ENCODE data around the gene ZFYVE19.

ZFYVE19 gene

DNA sequence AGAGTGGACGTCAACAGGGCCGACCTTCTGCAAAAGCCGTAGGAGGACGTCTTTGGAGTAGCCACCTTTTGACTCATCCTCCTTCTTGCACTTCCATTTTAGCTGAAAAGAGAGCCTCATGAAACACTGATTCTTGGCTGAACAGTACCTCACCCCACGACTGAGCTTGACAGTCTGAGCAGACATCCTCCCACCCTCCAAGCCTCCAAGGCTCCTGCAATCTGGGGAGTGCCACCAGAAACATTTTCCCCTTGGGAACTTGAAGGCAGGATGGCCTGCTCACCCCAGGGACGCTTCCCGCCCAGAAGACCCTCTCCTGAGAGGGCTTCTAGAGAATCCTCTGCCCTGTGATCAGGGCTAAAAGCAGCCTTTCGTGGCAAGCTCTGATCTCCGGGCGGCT, 31.9 kb upstream of the ZFYVE19 start:
- in situ Hi-C loops (cut with HindIII; ENCODE audit: low sequenced_read_pairs), result no loop called here

DNA sequence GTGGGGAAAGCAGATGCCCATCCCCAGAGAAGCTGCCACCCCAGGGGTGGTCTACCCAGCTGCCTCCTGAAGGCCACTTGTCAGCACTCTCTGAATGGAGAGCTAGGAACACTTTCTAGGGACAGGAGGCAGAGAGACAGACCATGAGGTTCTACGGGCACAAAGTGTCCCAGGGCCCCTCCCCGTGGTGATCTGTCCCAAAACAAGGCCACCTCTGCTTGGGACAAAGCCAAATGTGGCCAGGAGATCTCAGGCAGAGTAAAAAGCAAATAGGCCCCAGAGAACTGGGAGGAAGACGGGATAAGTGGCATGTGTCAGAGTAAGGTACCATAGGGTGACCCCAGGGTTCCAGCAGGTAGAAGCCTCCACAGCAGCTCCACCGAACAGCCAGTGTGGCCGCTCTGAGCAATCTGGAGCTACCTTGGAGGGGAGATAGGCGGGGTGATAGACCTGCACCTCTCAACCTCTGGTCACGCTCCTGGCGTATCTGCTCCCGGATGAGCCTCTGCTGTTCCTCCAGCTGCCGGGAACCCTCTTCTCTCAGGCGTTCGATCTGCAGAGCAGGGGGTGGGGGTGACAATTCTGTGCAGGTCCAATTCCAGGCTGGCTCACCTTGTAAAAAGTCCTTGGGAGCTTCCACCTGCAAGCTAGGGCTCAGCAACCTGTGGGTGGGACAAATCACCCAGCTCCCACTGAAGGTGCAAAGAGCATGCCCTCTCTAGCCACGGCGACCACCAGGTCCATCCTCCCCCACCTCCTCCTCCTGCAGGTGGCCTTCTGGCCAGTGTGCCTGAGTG, 31.0 kb upstream of the ZFYVE19 start:
- in situ Hi-C loops (cut with HindIII; ENCODE audit: low sequenced_read_pairs), result no loop called here

DNA sequence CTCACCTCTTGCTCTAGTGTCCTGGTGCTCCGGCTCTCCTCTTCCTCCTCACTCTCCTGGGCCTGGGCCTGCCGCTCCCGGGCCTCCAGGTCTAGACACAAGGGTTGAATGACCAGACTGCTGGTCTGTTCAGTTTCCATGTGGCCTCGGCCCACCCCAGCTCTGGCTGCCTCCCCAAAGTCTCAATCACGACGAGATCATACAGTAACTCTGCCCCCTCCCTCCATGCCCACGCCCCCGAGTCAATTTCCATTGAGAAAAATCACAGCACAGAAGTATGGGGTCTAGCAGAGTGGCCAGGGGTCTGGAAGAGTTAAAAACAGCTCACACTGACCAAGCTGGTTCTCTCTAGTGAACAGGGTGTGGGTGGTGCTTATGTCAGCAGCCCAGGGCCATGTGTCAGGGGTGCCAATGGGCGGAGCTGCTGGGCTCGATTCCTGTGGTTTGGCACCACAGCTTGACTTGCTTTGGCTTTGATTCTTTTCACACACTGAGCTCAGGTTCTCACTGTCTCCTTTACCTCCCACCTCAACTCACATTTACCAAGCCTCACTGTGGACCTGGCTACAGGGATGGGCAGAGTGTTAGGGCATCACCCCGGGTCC, 30.2 kb upstream of the ZFYVE19 start:
- in situ Hi-C loops (cut with HindIII; ENCODE audit: low sequenced_read_pairs), result no loop called here

DNA sequence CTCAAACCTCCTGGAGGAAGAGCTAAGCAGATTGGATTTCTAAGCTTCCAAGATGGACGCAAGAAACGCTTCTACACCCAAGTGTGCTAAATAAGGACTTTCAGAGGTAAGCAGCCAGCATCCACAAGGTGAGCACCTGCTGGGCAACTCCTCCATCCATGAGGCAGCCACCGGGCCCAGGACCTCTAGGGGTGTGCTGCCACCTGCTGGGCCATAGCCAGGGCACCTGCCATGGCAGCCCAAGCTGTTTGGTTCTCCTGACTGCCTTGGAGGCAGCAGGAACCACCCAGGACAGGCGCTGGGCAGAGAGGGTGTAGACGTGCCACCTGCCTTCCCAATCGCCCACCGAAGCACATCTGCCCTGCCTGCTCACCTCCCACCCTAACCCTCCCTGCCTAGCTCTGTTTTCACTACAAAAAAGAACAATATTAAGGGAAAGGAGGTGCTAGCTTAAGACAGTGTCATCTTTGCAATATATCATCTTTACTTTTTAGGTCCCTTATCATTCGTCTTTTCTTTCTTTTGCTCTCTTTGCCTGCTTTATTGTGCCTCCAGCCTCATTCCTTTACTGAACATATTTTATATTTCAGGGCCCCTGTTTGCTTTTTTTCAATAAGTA, 24.2 kb upstream of the ZFYVE19 start:
- in situ Hi-C loops (cut with HindIII; ENCODE audit: low sequenced_read_pairs), result no loop called here

DNA sequence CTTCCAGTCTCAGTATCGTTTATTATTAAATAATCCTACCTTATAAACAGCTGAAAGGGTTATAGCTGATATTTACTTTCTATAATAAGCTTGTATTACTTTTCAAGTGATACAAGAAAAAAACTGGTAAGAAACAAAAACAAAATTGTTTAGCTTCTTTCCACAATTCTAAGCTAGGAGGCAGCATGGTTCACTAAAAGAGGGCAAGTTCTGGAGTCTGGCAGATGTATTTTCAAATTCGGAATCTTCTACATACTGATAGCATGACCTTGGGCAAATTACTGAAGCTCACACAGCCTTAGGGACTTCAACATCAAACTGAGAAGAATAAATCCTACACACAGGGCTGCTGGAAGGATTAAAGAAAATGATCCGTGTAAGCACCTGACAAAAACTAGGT, 21.7 kb upstream of the ZFYVE19 start:
- in situ Hi-C loops (cut with HindIII; ENCODE audit: low sequenced_read_pairs), result loop anchor here (5.0 kb wide), 1 partner anchor 102 kb away; no protein-coding TSS in a partner anchor

DNA sequence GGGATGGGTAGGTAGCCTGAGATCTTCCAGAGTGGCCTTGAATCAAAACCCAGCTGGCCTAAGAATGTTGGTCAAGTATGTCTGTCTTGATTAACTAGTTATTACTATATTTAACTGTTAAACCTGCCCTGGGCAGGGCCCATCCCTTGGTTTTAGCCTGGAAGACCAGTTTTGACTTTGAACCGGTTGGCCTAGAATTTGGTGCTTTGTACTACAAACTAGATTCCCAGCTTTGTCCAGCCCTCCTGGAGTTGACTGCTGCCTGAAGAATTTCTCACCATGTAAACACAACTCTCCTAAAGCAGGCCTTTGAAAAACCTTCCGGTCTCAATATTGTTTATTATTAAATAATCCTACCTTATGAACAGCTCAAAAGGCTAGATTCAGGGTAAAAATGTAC, 21.1 kb upstream of the ZFYVE19 start:
- in situ Hi-C loops (cut with HindIII; ENCODE audit: low sequenced_read_pairs), result loop anchor here (5.0 kb wide), 1 partner anchor 101 kb away; no protein-coding TSS in a partner anchor

DNA sequence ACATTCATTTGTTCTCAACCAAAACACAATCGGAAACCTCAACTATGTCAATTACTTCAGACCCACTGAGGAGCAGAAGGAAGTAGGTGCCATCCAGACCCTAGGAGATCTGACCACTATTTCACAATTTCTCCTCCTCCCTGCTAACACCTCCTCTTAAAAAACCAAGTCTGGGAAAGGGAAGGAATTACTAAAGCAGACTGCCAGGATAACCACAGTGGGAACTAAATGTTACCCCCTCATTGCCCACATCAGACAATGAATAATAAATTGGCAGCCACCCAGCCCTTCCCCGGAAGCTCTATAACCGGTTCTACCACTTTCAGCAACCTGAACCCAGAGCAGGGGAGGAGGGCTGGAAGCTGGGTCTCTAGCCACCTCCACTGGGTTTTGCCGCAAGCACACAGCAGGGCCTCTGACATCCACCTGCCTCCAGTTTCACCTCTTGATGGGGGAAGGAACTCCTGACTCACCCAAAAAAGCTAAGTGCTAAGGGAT, 19.5 kb upstream of the ZFYVE19 start:
- in situ Hi-C loops (cut with HindIII; ENCODE audit: low sequenced_read_pairs), result loop anchor here (5.0 kb wide), 1 partner anchor 100 kb away; no protein-coding TSS in a partner anchor

DNA sequence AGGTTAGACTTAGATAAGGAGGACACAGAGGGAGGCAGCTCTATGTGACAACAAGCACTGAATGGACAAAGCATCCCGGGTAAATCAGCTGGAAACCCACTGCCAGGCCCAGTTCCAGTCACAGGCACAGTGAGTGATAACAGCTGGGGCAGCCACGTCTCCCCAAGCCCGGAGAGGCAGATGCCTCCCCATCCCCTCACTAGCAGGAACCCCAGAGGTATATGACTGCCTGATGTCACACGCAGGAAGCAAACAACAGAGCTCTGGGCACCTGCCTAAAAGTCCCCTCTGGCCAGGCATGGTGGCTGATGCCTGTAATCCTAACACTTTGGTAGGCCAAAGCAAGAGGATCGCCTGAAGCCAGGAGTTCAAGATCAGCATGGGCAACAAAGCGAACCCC, 18.9 kb upstream of the ZFYVE19 start:
- in situ Hi-C loops (cut with HindIII; ENCODE audit: low sequenced_read_pairs), result loop anchor here (5.0 kb wide), 1 partner anchor 99 kb away; no protein-coding TSS in a partner anchor

DNA sequence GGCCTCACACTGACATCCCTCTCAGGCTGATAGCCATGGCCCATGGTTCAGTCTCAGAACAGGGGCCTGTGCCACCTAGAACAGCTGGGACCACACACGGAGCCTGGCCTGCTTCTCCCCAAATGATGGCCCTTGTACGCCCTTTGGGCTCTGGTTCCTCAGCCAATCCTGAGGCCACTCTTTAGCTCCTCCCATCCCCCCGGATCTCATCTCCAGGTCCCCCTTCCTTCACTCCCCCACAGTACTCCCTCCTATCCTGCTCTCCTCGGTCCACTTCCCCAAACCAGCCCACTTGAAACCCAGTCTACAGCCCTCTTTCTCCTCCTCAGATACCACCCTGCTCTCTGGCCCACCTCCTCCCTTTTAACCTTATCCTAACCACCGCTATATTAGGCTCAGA, 17.8 kb upstream of the ZFYVE19 start:
- in situ Hi-C loops (cut with HindIII; ENCODE audit: low sequenced_read_pairs), result loop anchor here (5.0 kb wide), 1 partner anchor 98 kb away; no protein-coding TSS in a partner anchor

DNA sequence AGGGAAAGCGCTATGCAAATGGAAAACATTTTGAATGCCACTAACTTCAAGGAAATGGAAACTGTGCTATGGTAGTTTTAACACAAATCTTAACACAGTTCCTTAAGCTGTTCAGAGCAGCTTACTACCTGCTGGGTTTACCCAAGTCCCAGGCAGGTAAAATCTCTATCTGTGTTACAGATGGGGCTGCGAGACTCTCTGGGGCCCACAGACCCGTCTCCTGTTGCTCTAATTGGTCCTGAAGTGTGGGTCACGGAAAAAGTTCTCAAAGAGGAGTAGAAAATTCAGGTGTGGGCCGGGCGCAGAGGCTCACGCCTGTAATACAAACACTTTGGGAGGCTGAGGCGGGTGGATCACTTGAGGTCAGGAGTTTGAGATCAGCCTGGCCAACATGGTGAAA, 16.9 kb upstream of the ZFYVE19 start:
- in situ Hi-C loops (cut with HindIII; ENCODE audit: low sequenced_read_pairs), result loop anchor here (5.0 kb wide), 1 partner anchor 97 kb away; no protein-coding TSS in a partner anchor

DNA sequence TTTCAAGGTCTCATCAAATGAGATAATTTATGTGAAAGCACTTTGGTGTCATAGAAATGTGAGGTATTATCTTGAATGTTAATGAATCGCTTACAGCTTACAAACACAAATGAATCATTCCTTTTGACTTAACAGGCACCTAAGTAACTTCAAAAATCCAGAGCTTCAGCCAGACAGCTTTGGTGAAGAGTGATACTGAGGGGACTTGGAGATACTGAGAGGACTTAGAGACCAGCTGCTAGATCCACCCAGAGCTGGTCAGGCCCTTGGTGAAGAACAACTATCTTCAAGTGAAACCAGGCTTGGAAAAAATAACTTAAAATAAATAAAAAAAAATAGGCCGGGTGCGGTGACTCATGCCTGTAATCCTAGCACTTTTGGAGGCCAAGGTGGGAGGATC, 16.2 kb upstream of the ZFYVE19 start:
- in situ Hi-C loops (cut with HindIII; ENCODE audit: low sequenced_read_pairs), result no loop called here

DNA sequence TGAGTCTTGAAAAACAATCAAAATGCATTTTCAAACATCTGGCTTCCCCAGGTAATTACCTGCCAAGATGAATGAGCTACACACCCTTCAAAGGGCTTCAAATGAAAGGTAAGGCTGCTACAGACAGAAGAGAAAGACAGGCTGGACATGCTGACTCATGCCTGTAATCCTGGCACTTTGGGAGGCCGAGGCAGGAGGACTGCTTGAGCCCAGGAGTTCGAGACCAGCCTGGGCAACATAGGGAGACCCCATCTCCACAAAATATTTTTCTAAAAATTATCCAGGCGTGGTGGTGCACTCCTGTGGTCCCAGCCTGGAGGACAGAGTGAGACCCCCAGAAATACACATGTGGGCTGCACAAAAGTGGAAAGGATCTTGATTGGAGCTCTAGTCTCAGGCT, 14.5 kb upstream of the ZFYVE19 start:
- in situ Hi-C loops (cut with HindIII; ENCODE audit: low sequenced_read_pairs), result no loop called here

DNA sequence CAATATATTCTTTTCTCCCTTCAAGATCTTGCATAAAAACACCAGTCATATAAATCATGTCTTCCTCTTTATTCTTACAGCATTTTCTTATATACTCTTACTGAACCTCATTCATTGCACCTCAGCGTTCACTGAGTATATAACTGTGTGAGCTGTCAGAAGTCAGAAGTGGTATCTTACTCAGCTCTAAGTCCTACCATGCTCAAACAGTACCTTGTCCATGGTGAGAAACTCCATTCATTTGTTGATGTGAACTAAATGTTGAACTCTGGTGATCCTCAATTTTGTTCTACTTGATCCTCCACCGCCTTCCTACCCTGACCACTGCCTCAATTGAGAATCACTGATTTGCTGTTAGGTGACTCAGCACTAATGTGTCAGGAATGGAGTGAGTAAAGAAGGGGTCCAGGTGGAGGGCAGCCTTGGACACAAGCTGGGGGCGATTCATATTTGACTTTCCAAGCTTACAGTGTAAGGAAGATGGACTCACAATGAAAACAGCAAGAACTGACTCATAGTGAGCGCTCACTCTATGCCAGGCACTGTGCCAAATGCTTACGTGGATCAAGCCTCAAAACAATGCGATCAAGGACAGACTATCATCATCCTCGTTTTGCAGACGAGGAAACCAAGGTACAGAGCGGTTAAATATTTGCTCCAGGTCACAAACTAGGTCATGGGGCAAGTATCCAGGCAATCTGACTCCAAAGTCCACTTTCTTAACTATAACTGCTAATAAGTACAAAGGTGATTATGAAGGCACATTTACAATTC, 13.5 kb upstream of the ZFYVE19 start:
- in situ Hi-C loops (cut with HindIII; ENCODE audit: low sequenced_read_pairs), result no loop called here

DNA sequence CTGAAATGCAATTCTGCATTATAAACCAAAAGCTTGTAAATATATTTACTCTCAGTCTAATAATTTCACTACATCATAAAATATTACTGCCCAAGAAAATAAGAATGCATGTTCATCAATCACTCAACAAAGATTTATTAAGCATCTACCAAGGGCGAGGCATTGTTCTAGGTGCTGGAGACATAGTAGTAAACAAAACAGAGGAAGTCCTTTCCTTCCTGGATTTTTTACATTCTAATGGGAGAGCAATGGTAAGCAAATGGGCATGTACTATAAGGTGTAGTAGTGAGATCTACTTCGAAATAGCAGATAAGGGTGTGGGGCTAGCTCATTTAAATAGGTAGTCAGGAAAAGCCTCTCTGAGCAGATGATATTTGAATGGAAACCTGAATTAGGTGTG, 10.8 kb upstream of the ZFYVE19 start:
- in situ Hi-C loops (cut with HindIII; ENCODE audit: low sequenced_read_pairs), result no loop called here

DNA sequence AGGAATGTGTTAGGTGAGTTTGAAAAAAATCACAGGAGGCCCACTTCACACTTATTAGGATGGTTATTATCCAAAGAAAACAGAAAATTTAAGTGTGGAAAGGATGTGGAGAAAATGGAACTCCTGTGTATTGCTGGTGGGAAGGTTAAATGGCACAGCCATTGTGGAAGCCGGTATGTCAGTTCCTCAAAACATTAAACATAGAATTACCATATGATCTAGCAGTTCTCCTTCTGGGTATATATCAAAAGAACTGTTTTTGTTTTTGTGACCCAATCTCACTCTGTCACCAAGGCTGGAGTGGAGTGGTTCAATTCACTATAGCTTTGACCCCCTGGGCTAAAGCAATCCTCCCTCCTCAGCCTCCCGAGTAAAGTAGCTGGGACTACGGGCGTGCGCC, 10.4 kb upstream of the ZFYVE19 start:
- in situ Hi-C loops (cut with HindIII; ENCODE audit: low sequenced_read_pairs), result no loop called here

DNA sequence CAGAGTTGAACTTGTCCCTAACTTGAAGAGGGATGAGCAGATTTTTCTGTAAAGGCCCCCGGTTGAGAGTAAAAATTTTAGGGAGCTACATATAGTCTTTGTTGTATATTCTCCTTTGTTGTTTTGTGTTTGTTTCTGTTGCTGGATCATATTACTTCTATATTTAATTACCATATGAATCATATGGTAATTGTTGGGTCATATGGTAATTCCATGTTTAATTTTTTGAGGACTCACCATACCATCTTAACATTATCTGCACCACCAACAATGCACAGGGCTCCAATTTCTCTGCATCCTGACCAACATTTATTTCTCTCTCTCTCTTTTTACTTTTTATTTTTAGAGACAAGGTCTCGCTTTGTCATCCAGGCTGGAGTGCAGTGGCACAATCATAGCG, 7.4 kb upstream of the ZFYVE19 start:
- in situ Hi-C loops (cut with HindIII; ENCODE audit: low sequenced_read_pairs), result no loop called here

DNA sequence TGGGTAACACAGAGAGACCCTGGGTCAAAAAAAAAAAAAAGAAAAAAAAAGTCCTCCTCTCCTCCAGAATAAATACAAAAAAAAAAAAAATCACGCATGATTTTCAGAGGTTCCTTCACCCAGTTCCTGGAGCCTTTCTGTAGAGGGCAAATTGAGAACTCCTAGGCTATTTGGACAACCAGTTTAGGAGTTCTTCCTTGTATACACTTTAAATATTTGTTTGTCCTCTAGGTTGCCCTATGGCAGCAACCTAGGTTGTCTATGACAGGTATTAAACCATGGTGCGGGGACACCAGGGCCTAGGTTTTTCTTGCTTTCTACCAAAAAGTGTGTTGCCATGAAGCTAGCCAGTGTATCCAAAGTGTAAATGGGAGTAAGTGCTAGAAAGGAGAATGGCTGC, 3.8 kb upstream of the ZFYVE19 start:
- in situ Hi-C loops (cut with HindIII; ENCODE audit: low sequenced_read_pairs), result no loop called here

DNA sequence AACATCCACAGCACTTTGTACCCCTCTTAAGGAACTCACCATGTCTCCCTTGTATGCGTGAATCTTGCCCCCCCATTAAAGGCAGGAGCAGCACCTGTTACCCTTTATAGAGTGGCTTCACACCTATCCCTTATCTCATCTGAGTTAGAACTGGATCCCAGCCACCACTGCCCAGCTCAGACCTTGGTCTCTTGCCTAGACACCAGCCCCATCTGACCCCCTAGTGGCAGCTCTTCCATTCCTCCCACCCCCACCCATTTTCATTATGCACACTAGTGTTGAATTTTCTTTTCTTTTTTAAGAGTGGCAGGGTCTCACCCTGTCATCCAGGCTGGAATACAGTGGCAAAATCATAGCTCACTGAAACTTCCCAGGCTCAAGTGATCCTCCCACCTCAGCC, 3.2 kb upstream of the ZFYVE19 start:
- in situ Hi-C loops (cut with HindIII; ENCODE audit: low sequenced_read_pairs), result no loop called here

DNA sequence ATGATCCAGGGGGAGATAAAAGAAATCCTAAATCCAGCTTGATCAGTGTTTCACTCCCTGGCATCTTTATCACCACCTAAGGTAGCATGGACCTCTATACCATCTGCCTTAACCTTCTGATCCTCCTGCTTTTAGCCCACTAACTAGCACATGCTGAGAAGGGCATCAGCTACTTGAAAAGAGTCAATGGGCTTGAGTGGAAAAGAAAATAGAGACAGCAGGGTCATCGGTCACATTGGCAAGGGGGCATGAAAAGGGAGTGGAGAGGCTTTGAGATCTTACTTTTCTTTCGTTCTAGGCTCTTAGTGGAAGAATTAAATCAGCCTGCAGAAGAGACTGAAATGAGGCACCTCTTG, 239 bp upstream of the ZFYVE19 start:
- in situ Hi-C loops (cut with HindIII; ENCODE audit: low sequenced_read_pairs), result no loop called here

DNA sequence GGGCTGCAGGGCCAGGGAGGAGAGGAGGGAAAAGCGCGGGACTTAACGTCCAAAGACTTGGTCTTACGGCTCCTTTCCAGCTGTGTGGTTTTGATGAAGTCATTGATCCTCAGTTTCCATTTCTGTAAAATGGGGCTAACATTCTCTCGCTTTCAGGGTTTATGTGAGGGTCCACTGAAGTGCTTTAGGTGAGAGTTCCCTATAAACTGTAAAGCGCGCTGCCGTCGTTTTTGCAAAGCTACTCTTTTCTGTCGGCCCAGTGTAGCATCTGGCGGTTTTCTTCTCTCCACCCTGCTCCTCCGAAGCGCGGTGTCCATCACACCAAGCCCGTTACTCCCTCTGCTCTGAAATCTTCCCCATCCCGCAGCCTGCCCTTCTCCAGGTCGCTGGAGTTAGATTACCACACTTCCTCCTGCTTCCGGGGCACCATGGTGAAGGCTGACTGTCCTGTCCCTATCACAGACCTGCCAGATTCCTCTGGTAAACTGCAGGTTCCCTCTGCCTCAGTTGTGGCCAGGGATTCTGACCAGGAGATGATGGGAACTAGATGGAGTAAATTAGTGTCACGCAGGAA, 1.1 kb downstream of the ZFYVE19 start:
- in situ Hi-C loops (cut with HindIII; ENCODE audit: low sequenced_read_pairs), result no loop called here

Data from endothelial cell of hepatic sinusoid (primary cell).